Stimulated activated CD8-positive, alpha-beta memory T cell treated with anti-CD3 and anti-CD28 coated beads, Interleukin-4, amount 100 ng/mL, for 48 hours (primary cell): ENCODE measurements around the gene EFCAB6.
A peak's percentile ranks its signal among the peaks of the same experiment; 100 is the strongest.

Experiments used
- DNase-seq: peaks from one replicate; pipeline ENCODE4 v3.0.0-alpha.2; 2020

Gene EFCAB6

DNA sequence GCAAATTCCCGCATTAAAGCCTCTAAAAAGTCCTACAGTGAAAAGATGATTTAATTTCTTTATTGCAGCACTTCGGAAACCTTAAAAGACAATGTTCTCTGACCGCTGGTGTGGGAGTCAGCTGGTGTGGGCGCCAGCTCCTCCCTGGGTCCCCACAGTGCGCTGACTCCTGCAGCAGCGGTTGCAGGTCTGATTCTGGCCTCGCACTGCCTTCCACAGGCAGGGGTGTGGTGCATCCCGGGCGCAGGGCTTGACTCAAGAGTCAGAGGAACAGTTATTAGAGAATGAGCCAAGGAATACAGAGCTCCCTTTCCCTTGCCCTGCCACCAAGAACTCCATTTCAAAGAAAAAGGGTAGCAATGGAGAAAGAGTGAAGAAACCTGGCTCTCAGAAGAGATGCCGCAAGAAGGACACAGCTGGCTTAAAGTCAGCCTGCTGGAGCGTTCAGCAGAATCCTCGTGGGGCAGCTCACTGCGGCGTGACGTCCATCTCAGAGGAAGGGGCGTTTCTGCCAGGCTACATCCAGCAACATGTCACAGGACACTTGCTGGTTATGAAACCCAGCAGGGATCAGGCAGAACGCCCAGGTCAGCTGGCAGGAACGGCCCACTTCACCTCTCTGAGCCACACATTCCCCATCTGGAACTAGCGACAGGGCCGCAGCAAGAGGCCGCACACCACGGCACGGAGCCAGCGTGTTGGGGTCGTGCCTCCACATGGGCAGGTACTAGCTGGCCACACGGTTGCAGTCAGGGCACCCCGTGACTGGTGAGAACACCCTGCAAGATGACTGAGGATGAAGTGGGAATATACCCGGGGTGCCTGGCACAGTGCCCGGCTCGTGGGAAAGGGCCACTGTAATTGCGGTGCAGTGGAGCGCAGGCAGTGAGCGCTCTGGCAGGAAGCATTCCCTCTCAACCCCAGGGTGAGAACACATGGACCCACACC is 18.1 kb upstream of the EFCAB6 start:
- no peak for DNase-seq

DNA sequence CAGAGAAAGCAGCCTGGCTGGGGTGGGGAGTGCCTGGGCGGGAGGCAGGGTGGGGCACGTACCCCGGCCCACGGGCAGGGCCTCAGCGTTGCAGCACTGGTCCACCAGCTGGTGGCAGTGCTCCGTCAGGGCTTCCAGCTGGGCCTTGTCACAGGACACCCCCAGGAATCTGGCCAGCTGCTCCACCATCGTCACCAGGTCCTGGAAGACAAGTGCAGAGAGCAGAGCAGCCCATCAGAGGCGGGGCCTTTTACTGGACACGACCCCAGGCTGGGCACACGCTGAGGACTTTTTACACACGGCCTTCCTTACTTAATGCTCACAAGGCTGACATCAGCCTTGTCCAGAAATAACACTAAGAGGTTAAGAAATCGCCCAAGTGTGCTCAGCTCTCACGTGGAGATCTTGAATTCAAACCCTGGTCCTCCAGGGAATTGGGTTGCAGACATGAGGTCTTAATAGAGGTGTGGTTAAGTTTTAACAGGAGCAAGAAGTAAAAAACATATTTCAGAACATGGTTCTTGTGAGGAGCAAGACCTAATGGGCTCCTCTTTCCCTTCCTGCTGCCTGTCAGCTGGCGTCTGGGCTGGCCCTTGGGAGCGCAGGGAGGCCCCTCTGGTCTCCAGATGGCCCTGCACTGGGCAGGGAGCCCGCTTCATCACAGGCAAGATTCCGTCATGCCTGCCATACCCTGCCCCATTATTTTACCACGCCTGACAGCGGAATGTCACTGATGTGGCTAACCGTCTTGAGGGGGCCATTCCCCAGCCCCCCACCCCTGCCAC is 17.1 kb upstream of the EFCAB6 start:
- DNase-seq, result no peak

DNA sequence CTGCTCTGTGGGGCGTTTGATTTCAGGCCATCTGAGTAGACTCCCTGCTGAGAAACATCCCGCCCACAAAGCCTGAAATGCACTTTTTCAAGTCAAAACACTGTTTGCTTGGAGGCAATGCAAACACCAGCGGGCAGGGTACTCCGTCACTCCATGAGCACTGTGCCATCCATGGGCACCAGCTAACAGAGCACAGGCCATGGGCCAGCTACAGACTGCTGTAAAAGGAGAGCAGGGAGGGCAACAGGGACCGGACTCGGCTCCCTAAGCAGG is 16.6 kb upstream of the EFCAB6 start:
- DNase-seq, result no peak

DNA sequence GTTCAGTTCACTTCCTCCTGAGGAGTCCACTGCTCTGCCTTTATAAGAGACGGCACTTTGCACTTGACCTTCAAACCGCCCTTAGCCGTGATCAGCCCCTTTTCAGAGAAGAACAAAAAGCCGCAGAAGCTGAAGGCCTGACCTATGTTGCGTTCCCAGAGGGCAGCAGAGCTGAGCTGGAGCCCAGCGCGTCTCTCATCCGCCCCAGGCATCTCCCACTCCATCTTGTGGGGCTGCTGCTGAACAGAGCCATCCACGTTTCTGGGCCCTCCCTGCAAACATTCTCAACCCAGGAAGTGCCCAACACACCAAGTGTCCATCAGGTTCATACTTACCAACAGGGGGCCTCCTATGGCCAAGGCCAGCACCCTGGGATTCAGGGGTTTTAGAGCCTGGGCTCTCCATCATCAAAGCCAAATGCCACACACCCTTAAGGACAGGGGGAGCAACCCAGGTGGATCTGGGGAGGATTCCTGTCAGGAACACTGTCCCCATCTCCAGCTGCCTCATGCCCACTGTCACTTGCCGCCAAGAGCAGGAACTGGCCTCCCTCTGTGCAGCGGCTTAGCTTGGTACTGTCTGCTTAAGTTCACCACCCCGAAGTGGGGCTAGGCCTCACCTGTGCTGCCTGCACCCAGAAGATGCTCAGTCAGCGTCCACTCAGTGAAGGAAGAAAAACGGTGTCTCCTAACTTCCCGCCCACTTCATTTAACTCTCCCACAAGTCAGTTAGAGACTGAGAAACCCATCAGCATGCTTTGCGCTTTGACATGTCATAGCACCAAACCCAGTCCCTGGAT is 16.0 kb upstream of the EFCAB6 start:
- DNase-seq, result no peak

DNA sequence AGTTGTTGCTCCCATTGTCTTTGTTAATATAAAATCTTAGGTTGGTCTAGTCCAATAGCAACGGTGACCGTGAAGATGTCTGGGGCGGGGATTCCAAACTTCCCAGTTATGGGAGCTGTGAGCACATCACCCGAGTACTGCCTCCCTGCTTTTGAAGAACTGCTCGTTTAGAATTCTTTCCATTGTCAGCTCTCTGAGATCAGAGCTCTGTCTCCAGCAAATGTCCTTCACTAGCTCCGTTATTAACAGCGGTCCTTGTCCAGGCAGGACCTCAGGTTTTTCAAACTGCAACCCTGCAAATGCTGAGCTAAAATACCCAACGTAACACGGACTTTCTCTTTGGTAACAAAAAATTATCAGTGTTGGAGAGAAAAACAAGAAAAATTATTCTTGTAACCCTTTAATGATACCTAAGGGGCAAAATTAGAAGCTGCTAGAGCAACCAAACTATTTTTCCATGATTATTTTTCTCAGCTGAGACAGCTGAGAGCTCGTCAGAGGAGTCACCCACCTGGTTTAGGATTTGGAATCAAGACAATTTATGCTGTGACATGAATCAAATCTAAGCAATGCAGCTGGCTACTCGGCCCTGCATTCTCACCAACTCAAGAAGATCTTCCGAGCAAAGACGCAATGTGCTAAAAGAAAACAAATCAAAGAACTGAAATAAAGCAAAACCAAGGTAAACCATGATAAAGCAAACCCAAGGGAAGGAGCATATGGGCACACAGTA is 15.1 kb upstream of the EFCAB6 start:
- DNase-seq, result no peak

DNA sequence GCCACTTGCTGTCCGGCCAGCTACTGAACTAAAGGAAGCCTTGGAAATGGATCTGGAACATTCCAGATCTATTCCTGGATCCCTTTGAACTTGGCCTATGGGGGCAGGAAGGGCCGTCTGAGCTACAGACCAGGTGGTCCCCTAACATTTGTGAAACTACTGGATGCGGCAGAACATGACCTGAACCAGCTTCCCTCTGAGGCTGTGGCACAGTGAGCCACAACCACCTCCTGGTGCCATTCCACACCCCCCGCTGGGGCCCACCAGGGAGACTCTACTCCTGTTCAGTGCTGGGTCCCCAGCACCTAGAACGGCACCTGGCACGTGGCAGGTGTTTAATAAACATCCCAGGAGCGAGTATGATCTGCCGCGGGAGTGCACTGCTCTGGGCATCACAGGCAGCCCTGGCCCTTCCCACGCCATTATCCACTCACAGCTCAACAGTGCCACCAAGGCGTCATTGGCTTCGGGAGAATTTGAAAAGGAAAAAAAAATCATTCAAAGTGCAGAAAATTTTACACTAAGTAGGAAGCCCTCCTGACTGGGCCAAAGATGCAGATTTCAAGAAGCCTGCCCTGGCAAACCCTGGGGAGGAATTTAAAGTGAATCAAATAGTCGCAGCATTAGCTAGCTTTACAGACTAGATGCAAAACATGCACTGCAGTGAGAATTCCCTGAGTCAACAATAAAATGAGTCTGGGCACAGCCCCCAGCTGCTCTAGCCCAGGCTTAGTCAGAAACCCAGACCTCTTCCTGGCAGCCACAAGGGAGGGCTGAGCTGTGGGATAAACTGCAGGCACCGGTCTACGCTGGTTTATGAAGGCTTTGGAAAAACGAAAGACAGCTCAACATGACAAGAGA is 14.3 kb upstream of the EFCAB6 start:
- no peak for DNase-seq

DNA sequence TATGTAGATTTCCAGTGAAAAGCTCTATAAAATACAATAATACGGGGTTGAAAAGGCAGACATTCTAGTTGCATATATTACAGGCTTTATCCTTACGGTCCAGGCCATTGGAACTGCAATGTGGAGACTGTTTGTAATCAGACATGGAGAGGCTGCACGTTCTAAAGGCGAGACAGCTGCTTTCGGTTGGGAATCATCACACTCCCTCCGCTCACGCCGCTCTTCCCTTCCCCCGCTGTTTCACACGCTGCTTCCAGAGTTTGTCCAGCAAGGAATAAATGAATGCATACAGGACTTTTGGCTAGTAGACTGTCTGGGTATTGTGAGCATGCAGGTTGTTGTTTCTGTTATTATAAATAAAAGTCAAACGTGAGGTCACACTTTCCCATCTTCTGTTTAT is 13.5 kb upstream of the EFCAB6 start:
- DNase-seq, result no peak

DNA sequence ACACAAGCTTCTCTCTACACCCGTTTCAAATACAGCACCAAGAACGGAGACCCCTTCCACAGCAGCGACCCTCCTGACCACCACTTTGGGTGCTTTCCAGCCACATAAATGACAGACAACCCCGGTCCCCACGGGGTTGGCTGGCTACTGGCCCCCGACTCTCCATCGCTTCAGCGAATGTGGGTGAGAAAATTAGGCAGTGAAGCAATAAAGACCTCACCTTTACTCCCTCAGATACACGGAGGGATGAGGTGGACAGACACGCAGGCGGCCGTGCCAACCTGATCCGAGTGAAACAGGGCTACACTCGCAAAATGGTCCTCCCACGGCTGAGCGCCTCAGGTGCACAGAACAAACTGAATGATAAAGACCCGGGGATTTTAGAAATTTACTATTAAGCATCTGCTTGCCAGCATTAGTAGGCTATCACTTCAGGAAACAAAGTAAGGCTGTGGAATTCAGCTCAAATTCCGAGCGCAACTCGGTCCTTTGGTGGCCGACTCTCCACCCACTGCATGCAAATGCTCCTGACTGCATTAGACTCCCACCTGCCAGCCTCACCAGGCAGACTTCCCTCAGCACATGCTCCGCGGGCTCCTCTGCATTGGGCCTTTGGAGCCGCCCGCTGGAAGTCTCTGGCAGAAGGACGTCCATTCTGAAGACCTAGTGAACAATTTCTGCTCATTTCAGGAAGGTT is 12.8 kb upstream of the EFCAB6 start:
- DNase-seq, result no peak

DNA sequence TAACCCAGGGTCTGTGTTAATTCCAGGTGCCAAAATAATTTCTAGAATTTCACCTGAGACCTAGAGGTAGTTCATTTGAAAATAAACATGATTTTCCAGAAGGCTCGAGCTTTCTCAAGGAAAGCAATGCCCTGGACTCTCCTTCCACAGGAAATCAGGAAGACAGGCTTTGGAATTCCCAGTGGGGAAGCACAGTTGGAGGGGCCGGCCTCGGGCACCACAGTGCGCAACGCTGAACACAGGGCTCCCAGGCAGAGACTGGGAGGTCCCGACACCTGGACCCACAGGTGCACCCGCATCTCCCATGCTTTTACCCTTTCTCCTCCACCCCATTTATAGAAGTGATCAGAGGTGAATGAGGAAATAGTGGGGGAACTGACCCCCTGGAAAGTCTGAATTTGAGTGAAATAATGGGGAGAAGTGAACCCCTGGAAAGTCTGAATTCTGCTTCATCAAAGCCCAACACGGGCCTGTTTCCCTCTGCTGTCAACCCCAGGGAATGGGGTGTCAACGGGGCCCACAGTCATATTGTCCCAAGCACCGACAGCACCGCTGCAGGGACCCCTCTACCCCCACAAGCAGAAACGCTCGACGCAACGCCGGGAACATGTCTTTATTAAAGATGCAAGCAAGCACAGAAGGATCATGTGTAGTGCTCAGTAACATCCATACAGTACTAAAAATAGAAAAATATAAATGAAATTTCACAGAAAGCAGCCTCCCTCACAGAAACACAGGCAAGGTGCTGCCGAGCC is 12.0 kb upstream of the EFCAB6 start:
- no peak for DNase-seq

DNA sequence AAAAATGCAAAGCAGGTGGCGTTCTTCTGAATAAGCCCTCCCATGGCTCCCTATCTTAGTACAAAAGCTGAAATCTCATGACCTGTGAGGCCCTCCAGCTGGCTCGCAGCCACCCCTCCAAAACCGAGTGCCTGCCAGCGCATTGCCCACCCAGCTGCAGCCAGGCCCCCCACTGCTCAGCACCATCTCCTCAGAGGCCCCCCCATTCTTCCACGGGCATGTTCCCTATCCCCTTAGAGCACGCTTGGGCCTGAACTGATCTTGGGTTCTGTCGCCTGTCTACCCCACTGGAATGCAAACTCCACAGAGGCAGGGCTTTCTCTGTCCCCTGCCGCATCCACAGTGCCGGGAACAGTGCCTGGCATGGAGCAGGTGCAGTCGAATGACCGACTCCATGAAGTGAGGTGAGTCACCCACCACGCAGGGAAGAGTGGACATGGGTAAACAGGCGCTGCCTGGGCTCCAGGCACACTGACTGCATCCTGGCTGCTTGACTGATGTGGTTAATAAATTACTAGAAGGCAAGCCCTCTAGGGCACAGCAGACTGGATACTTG is 11.3 kb upstream of the EFCAB6 start:
- no peak for DNase-seq

DNA sequence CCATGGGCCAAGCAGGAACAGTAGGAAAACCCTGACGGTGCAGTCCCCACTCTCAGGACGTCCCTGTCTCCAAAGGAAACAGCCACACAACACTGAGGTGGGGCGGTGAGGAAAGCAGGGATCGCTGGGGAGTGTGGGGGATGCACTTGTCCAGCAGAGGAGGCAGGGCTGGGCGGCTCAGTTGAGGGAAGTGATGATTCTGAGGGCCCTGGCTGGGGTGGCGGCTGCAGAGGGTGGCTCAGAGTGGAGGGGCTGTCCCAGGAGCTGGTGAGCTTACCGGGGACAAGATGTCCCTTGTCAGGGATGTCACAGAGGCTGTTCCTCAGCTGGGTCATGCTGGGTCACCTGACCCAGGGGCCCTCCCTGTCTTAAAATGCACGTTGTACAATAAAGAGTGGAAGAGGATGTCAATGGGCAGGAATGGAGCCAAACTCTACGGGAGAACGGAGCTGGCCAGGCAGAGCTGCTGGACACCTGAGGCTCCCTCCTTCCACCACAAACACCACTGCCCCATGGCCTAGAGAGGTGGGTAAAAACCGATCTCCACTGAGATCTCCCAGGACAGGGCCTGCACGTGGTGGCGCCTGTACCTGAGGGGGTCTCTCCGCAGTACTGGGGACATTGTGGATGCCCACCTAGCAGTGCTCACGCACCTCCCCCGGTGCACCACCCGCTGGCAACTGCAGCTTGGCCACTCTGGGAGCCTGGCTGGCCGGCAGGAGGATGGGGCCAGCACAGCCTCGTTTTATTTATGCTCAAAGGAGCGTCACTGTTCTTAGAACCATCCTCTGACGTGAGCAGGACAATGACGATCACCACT is 9.7 kb upstream of the EFCAB6 start:
- DNase-seq, result no peak

DNA sequence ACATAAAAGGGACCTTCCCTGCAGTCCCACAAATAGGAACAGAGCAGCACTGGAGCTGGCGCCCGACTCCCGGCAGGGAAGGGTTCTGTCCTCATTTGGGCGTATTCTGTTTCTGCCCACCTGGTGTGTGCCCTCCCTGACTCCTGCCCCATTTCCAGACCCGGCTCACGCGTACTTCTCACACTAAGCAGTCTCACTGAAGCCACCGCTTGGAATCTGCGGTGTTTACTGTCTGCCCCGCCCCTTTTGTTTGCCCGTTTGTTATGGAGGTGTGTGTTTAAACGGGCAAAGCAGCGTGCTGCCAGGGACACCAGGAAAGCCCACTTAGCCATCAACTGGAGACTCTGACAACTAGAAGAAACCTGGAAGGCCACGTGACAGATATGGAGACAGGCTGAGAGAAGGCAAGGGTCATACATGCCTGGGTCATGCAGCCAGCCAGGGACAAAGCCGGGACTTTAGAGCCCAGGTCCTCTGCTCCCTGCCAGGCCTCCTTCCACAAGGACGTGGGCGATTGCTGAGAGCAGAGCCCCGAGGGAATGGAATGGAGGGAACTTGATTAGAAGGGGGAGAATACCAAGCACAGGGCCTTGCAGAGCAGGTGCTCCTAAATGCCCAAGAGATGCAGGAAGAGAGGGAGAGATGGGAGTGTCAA is 8.7 kb upstream of the EFCAB6 start:
- DNase-seq, result no peak

DNA sequence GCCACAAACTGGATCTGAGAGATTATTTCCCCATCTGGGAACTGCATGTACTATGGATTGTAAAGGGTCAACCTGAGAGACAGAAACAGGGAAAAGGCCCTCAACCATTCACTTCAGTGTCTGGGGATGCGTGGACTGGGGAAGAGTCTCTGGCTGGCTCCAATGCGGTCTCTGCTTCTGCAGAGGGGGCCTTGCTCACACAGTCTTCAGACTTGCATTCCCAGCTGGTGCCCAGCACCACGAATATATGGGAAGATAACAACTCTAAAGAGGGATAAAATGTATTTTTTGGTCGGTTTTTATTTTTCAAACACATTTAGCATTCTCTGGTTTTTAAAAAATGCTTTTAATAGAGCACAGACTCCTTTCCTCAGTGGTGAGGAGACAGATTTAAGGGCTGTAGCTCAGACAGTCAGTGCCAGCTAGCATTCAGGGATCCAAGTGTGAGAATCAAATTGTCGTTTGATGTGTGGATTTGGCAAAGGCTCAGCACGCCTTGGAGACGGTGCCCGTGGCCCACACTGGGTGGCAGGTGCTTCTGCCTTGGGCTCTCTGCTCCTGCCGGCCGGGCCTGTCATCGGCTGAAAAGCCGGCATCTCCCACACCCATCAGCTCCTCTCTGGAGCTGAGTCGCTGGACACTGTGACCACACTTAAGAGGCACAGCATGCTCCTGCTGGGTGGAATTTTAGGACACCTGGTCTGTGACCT is 8.0 kb upstream of the EFCAB6 start:
- DNase-seq, result no peak

DNA sequence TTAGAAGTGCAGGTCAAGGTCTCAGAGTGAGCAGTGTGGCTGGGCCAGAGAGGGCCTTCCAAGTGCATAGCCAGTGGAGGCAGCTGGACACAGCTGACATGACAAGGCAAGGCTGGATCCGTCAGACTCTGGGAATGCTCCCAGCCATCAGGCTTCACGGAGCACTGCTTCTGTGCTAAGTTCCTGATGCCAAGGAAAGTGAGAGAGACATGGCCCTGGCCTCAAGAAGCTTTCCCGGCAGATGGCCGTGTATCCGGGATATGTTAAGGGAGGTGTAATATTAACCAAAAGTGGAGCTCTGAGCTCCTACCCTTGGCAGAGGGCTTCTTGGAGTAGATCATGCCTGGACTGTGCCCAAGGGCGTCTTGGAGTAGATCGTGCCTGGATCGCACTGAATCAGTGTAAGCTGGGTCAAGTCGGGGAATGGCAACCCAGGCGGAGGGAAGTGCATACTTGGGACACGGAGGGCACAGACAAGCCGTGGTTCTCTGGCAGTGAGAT is 7.4 kb upstream of the EFCAB6 start:
- DNase-seq, result no peak

DNA sequence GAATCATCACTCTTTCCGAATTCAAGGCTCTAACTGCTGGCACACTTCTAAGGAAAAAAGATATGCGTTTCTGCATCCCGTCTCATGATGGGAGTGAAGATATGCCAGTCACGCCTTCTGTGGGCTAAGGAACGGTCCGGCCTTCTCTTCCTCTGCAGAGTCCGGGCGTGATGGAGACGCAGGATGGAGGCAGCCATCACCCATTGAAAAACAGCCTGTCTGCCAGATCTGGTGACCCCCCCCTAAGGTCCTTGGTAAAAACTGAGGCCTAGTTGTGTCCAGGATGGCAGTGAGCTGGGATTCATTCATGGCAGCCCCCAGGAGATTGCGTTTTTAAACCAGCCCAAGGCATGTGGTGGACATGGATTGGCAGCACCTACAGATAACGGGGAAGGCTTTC is 6.9 kb upstream of the EFCAB6 start:
- no peak for DNase-seq

DNA sequence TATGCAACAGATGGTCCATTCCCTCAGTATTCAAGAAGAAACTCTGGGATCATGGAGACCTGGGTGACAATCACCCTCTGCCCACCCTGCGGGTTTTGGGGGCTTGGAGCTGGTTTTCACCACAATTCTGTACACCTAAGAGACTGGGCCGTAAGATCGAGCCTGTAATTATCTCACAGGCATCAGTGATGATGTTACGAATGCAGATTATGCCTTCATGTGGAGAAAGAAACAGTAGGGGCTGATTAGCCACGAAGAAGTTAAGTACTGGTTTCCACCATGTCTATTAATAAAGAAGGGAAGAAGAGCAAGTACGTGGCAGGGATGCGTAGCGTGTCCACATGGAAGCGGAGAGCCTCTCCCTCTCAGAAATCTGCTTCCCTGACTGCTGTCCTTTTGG is 5.3 kb upstream of the EFCAB6 start:
- no peak for DNase-seq

DNA sequence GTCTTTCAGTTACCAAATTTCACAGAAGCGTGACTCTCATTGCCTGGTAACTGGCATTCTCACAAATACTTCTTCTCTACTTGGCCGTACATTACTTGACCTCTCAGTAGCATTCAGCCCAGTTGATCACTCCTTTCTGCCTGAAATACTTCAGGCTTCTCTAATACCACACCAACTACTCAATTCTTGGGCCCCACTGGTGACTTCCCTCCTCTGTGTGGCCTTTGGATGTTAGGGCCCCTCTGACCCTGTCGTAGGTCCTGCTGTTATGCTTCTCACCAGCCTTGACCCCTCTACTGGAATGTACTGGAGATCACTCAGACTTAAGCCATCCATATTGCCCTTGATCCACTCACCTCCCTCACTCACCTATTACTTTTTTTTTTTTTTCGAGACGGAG is 2.2 kb upstream of the EFCAB6 start:
- no peak for DNase-seq

DNA sequence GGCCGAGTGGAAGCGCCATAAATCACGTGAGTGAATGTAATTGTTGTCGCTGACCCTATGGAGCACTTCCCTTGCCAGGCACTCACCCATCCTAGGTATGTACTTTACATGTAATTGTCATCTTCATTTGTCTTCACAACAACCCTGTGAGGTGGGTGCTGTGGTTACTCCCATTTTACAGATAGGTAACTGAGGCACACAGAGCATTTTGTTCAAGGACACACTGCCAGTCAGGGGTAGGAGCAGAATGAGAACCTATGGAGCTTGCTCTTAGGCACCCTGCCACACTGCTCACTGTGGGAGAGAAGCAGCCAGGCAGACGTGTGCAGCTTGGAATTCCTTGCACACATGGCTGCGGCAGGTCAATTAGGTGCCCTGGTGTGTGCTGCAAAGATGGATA is 785 bp upstream of the EFCAB6 start:
- peak; percentile 28 for DNase-seq
